Stimulated activated memory B cell treated with anti-CD40 and anti-IgM and Interleukin-4, amounts not matched to agents 10 μg/mL and 1 μg/mL and 100 μg/mL, for 72 hours (primary cell): Measurements from ENCODE around the gene CRTAC1.

Experiments
- ATAC-seq: fragments of 150-1000 bp; cut with Tn5 transposase; 2 replicates; pipeline ENCODE4 v1.10.0; 2021
- H3K27ac Mint-ChIP-seq: one replicate; pipeline ENCODE4 v1.8.0; 2022; ENCODE audit warnings: mild to moderate bottlenecking, mixed read lengths
- H3K27me3 Mint-ChIP-seq: one replicate; pipeline ENCODE4 v1.8.0; 2022; ENCODE audit warnings: mixed read lengths
- H3K36me3 Mint-ChIP-seq: one replicate; pipeline ENCODE4 v1.8.0; 2022; ENCODE audit warnings: mixed read lengths
- H3K4me1 Mint-ChIP-seq: one replicate; pipeline ENCODE4 v1.8.0; 2022; ENCODE audit warnings: mixed read lengths
- H3K4me3 Mint-ChIP-seq: one replicate; pipeline ENCODE4 v1.8.0; 2022; ENCODE audit warnings: mild to moderate bottlenecking, moderate library complexity, mixed read lengths
- H3K9me3 Mint-ChIP-seq: one replicate; pipeline ENCODE4 v1.8.0; 2022; ENCODE audit warnings: mixed read lengths

Gene CRTAC1

GRCh38 chr10:98039690-98040381 lies 9.4 kb upstream of the CRTAC1 start:
- Mint-ChIP-seq H3K4me3 (no peak overlapping the region), H3K9me3 (no peaks in the 10 kb centered on the region), H3K4me1 (no peaks in the 10 kb centered on the region), H3K27ac (no peak overlapping the region), H3K27me3 (peaks cover 55% of the 10 kb centered on the region), H3K36me3 (no peaks in the 10 kb centered on the region)
- no peak for ATAC-seq

DNA sequence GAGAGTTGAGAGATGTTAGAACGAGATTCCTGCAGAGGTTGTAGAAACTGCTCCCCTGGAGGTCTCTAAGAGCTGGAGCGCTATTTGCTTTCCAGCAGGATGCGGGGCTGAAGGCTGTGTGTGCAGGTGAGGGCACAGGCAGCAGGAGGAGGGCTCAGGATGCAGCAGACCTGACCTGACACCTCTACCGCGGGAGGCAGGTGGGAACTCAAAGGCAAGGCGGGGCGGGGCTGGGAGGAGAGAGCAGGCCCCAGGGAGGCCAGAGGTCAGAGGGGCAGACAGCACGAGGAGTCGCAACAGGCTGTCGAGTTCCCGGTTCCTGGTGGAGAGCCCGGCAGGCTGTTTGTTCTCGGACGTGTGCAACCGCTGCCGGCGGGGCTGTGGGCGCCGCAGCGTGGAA lies 7.9 kb upstream of the CRTAC1 start:
- H3K36me3 Mint-ChIP-seq, result no peaks in the 10 kb centered on the region
- no peaks in the 10 kb centered on the region for H3K9me3 Mint-ChIP-seq
- H3K4me3 Mint-ChIP-seq, result no peak overlapping the region
- no peak for ATAC-seq
- H3K27me3 Mint-ChIP-seq, result peaks cover 60% of the 10 kb centered on the region
- H3K27ac Mint-ChIP-seq, result no peak overlapping the region
- no peaks in the 10 kb centered on the region for H3K4me1 Mint-ChIP-seq

- H3K4me1 Mint-ChIP-seq, result no peaks in the 10 kb centered on the region
- no peaks in the 10 kb centered on the region for H3K9me3 Mint-ChIP-seq
- ATAC-seq, result no peak
- H3K27me3 Mint-ChIP-seq, result peaks cover 56% of the 10 kb centered on the region
- H3K4me3 Mint-ChIP-seq, result no peak overlapping the region
- H3K36me3 Mint-ChIP-seq, result no peaks in the 10 kb centered on the region
- H3K27ac Mint-ChIP-seq, result no peak overlapping the region
Measured at GRCh38 chr10:98035599-98035998, 5.2 kb upstream of the CRTAC1 start.

- no peak overlapping the region for H3K4me3 Mint-ChIP-seq
- H3K27ac Mint-ChIP-seq, result no peak overlapping the region
- no peak for ATAC-seq
- no peaks in the 10 kb centered on the region for H3K36me3 Mint-ChIP-seq
- H3K27me3 Mint-ChIP-seq, result peaks cover 68% of the 10 kb centered on the region
- peaks cover 6% of the 10 kb centered on the region for H3K4me1 Mint-ChIP-seq
- H3K9me3 Mint-ChIP-seq, result no peaks in the 10 kb centered on the region
Measured at GRCh38 chr10:98033515-98033914, 3.1 kb upstream of the CRTAC1 start.

DNA sequence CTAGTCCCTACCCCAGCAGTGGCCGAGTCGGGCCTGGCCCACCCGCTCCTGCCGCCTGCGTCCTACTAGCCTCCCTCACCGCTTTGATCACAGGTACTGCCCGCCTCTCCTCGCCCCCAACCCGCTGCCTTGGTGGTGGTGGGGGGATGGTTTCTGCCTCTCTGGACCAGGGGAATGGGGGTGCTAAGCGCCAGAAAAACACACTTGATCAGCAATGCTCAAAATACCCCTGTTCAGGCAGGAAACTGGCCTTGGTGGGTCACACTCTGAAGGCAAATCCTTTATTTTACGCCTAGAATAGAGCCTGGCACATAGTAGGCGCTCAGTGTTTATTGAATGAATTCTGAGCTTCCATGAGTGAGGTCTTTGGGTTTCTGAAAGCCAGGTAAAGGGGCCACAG lies 1.0 kb upstream of the CRTAC1 start:
- Mint-ChIP-seq H3K36me3 (no peaks in the 10 kb centered on the region), H3K9me3 (no peaks in the 10 kb centered on the region), H3K27me3 (peaks cover 68% of the 10 kb centered on the region), H3K27ac (no peak overlapping the region), H3K4me1 (peaks cover 6% of the 10 kb centered on the region), H3K4me3 (no peak overlapping the region)
- ATAC-seq, result no peak

DNA sequence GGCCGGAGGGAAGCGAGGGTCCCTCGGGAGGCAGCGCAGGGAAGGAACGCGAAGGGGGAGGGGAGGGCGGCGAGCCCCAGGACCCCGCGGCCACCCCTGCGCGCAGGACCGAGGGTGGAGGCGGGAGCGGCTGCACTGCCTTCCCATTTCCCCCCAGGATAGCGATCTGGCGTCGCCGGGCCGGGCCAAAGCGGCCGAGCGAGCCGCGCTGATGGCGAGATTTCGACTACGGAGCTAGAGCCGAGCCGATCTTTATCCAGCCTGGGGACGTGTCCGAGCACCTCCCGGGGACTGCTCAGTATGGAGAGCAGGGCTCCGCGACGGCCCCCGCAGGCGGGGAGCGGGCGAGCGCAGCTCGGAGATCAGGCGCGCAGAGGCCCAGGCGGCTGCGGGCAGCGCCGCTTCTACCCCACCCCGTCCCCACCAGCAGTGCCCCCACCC lies 590 bp upstream of the CRTAC1 start:
- Mint-ChIP-seq H3K27ac (no peak overlapping the region), H3K27me3 (peaks cover 68% of the 10 kb centered on the region), H3K4me3 (no peak overlapping the region), H3K36me3 (no peaks in the 10 kb centered on the region), H3K9me3 (no peaks in the 10 kb centered on the region), H3K4me1 (peaks cover 6% of the 10 kb centered on the region)
- ATAC-seq, result no peak

DNA sequence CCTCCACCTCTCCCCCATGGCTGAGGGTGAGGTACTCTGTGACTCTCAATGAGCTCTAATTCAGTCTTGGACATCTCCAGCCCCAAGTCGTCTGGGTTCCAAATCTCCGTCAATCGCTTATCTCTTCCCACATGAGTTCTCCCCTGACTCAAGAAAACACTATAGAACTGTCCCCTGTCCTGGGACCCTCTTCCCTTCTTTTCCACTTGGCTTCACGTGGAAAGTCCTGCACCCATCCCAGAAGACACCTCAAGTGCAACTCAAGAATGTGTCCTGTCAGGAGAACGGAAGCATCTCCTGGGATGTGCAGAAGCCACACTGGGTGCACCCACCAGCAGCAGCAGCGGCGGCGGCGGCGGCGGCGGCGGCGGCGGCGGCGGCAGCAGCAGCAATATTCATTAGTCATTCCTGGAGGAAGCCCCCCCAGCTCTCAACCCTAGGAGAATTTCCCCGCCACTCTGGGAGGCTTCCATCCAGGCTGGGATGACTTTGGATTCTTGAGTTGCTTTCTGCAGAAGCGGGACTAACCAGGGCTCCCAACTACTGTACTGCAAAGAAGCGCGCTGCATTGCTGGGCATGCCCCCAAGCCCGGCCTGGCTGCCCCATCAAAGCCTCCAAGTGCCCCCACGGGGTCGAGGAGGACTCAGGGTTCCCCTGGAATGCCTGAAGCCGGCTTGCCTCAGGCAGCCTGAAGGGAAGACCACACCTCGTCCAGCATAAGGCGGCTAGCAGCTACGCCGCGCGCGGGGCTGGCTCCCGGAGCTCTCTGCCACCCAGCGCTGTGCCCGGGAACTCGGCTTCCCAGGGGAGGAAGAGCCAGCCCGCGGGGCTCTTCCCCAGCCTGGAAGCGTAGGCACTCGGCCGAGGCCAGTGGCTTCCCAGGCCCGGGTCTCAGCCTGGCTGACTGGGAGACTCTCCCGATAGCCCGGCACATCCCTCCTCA lies 1.0 kb downstream of the CRTAC1 start:
- H3K27me3 Mint-ChIP-seq, result peaks cover 63% of the 10 kb centered on the region
- no peaks in the 10 kb centered on the region for H3K36me3 Mint-ChIP-seq
- H3K27ac Mint-ChIP-seq, result no peak overlapping the region
- ATAC-seq, result no peak
- H3K4me1 Mint-ChIP-seq, result peaks cover 6% of the 10 kb centered on the region
- H3K4me3 Mint-ChIP-seq, result no peak overlapping the region
- H3K9me3 Mint-ChIP-seq, result no peaks in the 10 kb centered on the region

DNA sequence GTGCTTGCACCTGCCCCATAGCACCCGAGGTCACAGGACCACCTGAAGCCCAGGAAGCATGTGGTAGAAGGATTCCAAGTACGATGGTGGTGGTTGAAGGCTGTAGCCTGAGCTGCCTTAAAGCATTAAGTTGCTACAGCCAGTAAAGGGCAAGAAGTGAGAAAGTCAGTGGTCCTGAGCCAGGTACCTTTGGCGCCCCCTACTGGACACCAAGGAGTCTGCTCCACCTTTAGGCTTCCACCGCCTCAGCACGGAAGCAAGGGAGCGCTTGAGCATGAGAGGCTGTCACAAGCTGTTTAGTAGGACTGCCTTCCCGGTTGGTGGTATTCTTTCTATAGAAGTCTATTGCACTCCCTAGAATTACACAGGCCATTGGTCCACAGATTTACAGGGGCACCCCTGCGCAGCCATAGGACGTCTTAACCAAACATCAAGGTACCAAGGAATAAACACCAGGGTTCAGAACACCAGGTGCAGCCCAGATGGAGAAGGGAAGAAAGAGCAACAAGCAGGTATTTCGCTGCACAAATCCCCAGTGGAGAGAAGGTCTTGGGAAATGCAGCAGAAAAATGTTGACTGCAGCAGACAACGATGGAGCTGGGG lies 2.2 kb downstream of the CRTAC1 start:
- no peak overlapping the region for H3K4me3 Mint-ChIP-seq
- H3K27me3 Mint-ChIP-seq, result peaks cover 62% of the 10 kb centered on the region
- H3K36me3 Mint-ChIP-seq, result no peaks in the 10 kb centered on the region
- ATAC-seq, result peak; percentile 44
- H3K4me1 Mint-ChIP-seq, result peaks cover 6% of the 10 kb centered on the region
- no peaks in the 10 kb centered on the region for H3K9me3 Mint-ChIP-seq
- H3K27ac Mint-ChIP-seq, result no peak overlapping the region

DNA sequence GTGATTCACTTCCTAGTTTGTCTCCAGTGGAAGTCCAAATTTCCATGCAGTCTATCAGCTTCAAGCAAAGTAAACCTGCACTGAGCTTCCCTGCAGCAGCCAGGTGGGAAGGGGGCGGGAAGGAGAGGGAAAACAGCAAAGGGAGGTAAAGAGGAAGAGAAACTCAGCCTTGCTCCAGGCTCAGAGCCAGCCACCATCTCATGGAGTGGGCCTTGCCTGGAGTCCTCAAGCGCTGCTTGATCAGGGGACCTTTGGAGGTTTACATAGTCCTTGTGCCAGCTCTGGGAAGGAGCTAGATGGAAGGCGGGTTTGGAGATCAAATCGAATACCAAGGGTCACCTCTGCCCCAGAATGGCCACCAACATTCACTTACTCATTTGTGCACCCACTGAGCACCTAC lies 7.4 kb downstream of the CRTAC1 start:
- no peak overlapping the region for H3K4me3 Mint-ChIP-seq
- H3K9me3 Mint-ChIP-seq, result no peaks in the 10 kb centered on the region
- H3K27ac Mint-ChIP-seq, result no peak overlapping the region
- H3K27me3 Mint-ChIP-seq, result peaks cover 58% of the 10 kb centered on the region
- H3K4me1 Mint-ChIP-seq, result no peaks in the 10 kb centered on the region
- no peaks in the 10 kb centered on the region for H3K36me3 Mint-ChIP-seq
- ATAC-seq, result no peak

DNA sequence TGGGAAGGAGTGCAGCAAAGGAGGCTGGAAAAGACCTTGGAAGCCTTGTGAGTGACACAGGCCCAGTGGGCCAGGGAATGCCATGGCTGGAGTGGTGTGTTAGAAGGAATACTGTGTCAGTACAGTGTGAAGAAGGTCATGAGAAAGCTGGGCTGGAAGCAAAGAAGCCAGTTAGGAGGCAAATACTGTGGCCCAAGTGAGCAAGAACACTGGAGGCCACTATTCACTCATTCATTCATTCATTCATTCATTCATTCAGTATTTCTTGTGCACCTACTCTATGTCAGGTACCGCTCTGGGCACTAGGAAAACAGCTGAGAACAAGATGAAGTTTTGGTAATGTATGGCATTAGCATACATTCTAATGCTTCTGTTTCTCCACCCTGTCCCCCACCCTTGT lies 9.6 kb downstream of the CRTAC1 start:
- H3K36me3 Mint-ChIP-seq, result no peaks in the 10 kb centered on the region
- H3K4me1 Mint-ChIP-seq, result no peaks in the 10 kb centered on the region
- H3K9me3 Mint-ChIP-seq, result no peaks in the 10 kb centered on the region
- no peak overlapping the region for H3K27ac Mint-ChIP-seq
- H3K27me3 Mint-ChIP-seq, result peaks cover 58% of the 10 kb centered on the region
- H3K4me3 Mint-ChIP-seq, result no peak overlapping the region
- ATAC-seq, result no peak

DNA sequence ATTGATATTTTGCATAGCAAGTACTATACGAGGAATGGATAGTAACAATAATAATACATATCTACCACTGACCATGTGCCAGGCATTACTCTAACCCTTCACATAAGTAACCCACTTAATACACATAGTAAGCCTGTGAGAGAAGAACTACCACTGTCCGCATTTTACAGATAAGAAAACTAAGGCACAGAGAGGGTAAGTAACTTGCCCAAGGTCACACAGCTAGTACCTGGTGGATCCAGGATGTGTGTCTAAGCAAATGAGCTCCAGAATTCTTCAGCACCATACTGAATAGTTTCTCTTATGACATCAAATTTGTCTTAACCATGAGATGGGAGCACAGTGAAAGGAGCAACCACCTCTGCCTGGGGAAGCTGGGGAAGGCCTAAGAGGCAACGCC lies 10.2 kb downstream of the CRTAC1 start:
- H3K36me3 Mint-ChIP-seq, result no peaks in the 10 kb centered on the region
- no peak for ATAC-seq
- H3K4me3 Mint-ChIP-seq, result no peak overlapping the region
- peaks cover 57% of the 10 kb centered on the region for H3K27me3 Mint-ChIP-seq
- H3K27ac Mint-ChIP-seq, result no peak overlapping the region
- H3K4me1 Mint-ChIP-seq, result no peaks in the 10 kb centered on the region
- no peaks in the 10 kb centered on the region for H3K9me3 Mint-ChIP-seq

GRCh38 chr10:98019784-98020183 lies 10.6 kb downstream of the CRTAC1 start:
- Mint-ChIP-seq H3K9me3 (no peaks in the 10 kb centered on the region), H3K4me3 (no peak overlapping the region), H3K36me3 (no peaks in the 10 kb centered on the region), H3K27me3 (peaks cover 53% of the 10 kb centered on the region), H3K4me1 (no peaks in the 10 kb centered on the region), H3K27ac (no peak overlapping the region)
- ATAC-seq, result no peak

- H3K4me3 Mint-ChIP-seq, result no peak overlapping the region
- no peaks in the 10 kb centered on the region for H3K36me3 Mint-ChIP-seq
- H3K9me3 Mint-ChIP-seq, result no peaks in the 10 kb centered on the region
- no peaks in the 10 kb centered on the region for H3K4me1 Mint-ChIP-seq
- ATAC-seq, result no peak
- peaks cover 53% of the 10 kb centered on the region for H3K27me3 Mint-ChIP-seq
- no peak overlapping the region for H3K27ac Mint-ChIP-seq
Measured at GRCh38 chr10:98016772-98017475, 13.5 kb downstream of the CRTAC1 start.

- no peak for ATAC-seq
- Mint-ChIP-seq H3K36me3 (no peaks in the 10 kb centered on the region), H3K4me1 (no peaks in the 10 kb centered on the region), H3K27ac (no peak overlapping the region), H3K27me3 (peaks cover 42% of the 10 kb centered on the region), H3K4me3 (no peak overlapping the region), H3K9me3 (no peaks in the 10 kb centered on the region)
Measured at GRCh38 chr10:98013776-98014175, 16.6 kb downstream of the CRTAC1 start.

- no peak overlapping the region for H3K27ac Mint-ChIP-seq
Measured at GRCh38 chr10:98013122-98013521, 17.3 kb downstream of the CRTAC1 start.

More at GRCh38 chr10:98013122-98013521, 17.3 kb downstream of the CRTAC1 start:
- Mint-ChIP-seq H3K27me3 (peaks cover 42% of the 10 kb centered on the region), H3K9me3 (no peaks in the 10 kb centered on the region), H3K4me1 (no peaks in the 10 kb centered on the region), H3K4me3 (no peak overlapping the region), H3K36me3 (no peaks in the 10 kb centered on the region)
- ATAC-seq, result no peak
